Common myeloid progenitor, CD34-positive (primary cell): ENCODE measurements around the gene ZNF423.

Experiments used
- CTCF ChIA-PET: fragments of 350-600 bp; sonication (Branson Sonifier 250); formaldehyde crosslinking; loops from one replicate; lab custom pipeline; 2021; ENCODE audit warnings: antibody characterized with exemption; lab: Charles Lee
- POLR2A ChIA-PET: fragments of 350-600 bp; sonication (Branson Sonifier 250); formaldehyde crosslinking; loops from one replicate; lab custom pipeline; 2021; ENCODE audit warnings: antibody characterized with exemption; lab: Charles Lee
- DNase-seq, 3 donors: peaks; one replicate each; pipeline versions ENCODE4 v3.0.0 to v3.0.0-alpha.2; 2013
- H3K27ac ChIP-seq, 2 experiments: 1 replicate in 1 of 2; 2 replicates in 1 of 2; pipeline ENCODE4 v1.7.0; 2013; ENCODE audit warnings: inconsistent platforms in 2 of 2, low read length in 2 of 2, mild to moderate bottlenecking in 2 of 2, low read depth in 1 of 2, moderate library complexity in 1 of 2; ENCODE audit not compliant: severe bottlenecking in 2 of 2, insufficient read depth in 1 of 2, poor library complexity in 1 of 2
- H3K27me3 ChIP-seq, 5 experiments: replicated peaks in 2 of 5; 1 replicate in 3 of 5; 2 replicates in 2 of 5; pipeline versions ENCODE4 v1.6.1 to v1.7.0; 2013; ENCODE audit warnings: low read length in 4 of 5, mild to moderate bottlenecking in 2 of 5, moderate library complexity in 2 of 5, inconsistent platforms in 1 of 5; ENCODE audit not compliant: insufficient read depth in 5 of 5, control insufficient read depth in 4 of 5
- H3K36me3 ChIP-seq, 4 experiments: 1 replicate in 2 of 4; 2 replicates in 2 of 4; pipeline versions ENCODE4 v1.6.1 to v1.7.0; 2013; ENCODE audit warnings: low read length in 3 of 4, control low read depth in 1 of 4, mild to moderate bottlenecking in 1 of 4; ENCODE audit not compliant: control insufficient read depth in 4 of 4, insufficient read depth in 4 of 4
- H3K4me1 ChIP-seq, 4 experiments: 1 replicate in 3 of 4; 2 replicates in 1 of 4; pipeline versions ENCODE4 v1.6.1 to v1.7.1; 2013; ENCODE audit warnings: low read length in 3 of 4, mild to moderate bottlenecking in 3 of 4, control low read depth in 1 of 4, inconsistent platforms in 1 of 4, moderate library complexity in 1 of 4; ENCODE audit not compliant: control insufficient read depth in 4 of 4, insufficient read depth in 4 of 4; ENCODE audit errors: control extremely low read depth in 1 of 4
- H3K4me3 ChIP-seq, 7 experiments: 1 replicate in 4 of 7; 2 replicates in 3 of 7; pipeline versions ENCODE4 v1.5.1 to v1.7.0; 2013; ENCODE audit warnings: mild to moderate bottlenecking in 7 of 7, low read length in 6 of 7, moderate library complexity in 6 of 7, inconsistent platforms in 2 of 7, low read depth in 2 of 7, control low read depth in 1 of 7; ENCODE audit not compliant: insufficient read depth in 4 of 7, control insufficient read depth in 1 of 7; ENCODE audit errors: extremely low read depth in 1 of 7
- H3K9me3 ChIP-seq, 5 experiments: 1 replicate in 4 of 5; 2 replicates in 1 of 5; pipeline versions ENCODE4 v1.6.1 to v1.7.1; 2013; ENCODE audit warnings: low read length in 4 of 5, mild to moderate bottlenecking in 2 of 5, inconsistent platforms in 1 of 5, low read depth in 1 of 5, moderate library complexity in 1 of 5; ENCODE audit not compliant: control insufficient read depth in 4 of 5, insufficient read depth in 2 of 5; ENCODE audit errors: control extremely low read depth in 1 of 5
- WGBS: methylation state at CpG from one replicate; pipeline ENCODE4 v1.1.5; 2013; ENCODE audit not compliant: insufficient coverage; 5-methylcytosine and 5-hydroxymethylcytosine counted together

The ZNF423 gene

GRCh38 chr16:49701065-49701685 lies 154.7 kb downstream of the ZNF423 start:
- no peaks in the 10 kb centered on the region for H3K36me3 ChIP-seq
- POLR2A ChIA-PET = no interaction called here
- peaks cover 0 to 33% (median 7%) of the 10 kb centered on the region in 4 experiments for H3K4me1 ChIP-seq
- no peaks in the 10 kb centered on the region for H3K9me3 ChIP-seq
- no peak overlapping the region for H3K27ac ChIP-seq
- no peak for DNase-seq
- H3K4me3 ChIP-seq = no peak overlapping the region
- CTCF ChIA-PET = interaction anchor here (1.0 kb wide), 2 partner anchors 10 to 183 kb away, joined by 3 read pairs; no protein-coding TSS in a partner anchor
- H3K27me3 ChIP-seq = peaks cover 0 to 2% (median 0%) of the 10 kb centered on the region in 5 experiments
- 80% methylated on average over 7 of the region's 18 CpGs for WGBS

GRCh38 chr16:49700251-49701064 lies 155.5 kb downstream of the ZNF423 start:
- Histone ChIP-seq H3K9me3 (no peaks in the 10 kb centered on the region), H3K4me3 (no peak overlapping the region), H3K27ac (no peak overlapping the region), H3K4me1 (peaks cover 0 to 33% (median 7%) of the 10 kb centered on the region in 4 experiments), H3K27me3 (peaks cover 0 to 2% (median 0%) of the 10 kb centered on the region in 5 experiments), H3K36me3 (no peaks in the 10 kb centered on the region)
- POLR2A ChIA-PET = interaction anchor here (0.6 kb wide), 1 partner anchor 1331 kb away, joined by 3 read pairs; no protein-coding TSS in a partner anchor
- WGBS = 82% methylated on average over 8 of the region's 10 CpGs
- CTCF ChIA-PET = interaction anchor here (1.0 to 1.5 kb wide), 2 partner anchors 158 to 184 kb away, joined by 3 read pairs; no protein-coding TSS in a partner anchor
- no peak for DNase-seq

- Histone ChIP-seq H3K9me3 (no peaks in the 10 kb centered on the region), H3K27ac (no peak overlapping the region), H3K4me3 (no peak overlapping the region), H3K36me3 (no peaks in the 10 kb centered on the region), H3K4me1 (peaks cover 0 to 33% (median 7%) of the 10 kb centered on the region in 4 experiments), H3K27me3 (peaks cover 0 to 2% (median 0%) of the 10 kb centered on the region in 5 experiments)
- ChIA-PET POLR2A (interaction anchor here (0.6 kb wide), 1 partner anchor 1330 kb away, joined by 3 read pairs; no protein-coding TSS in a partner anchor), CTCF (interaction anchor here (1.5 kb wide), 1 partner anchor 159 kb away, joined by 3 read pairs; no protein-coding TSS in a partner anchor)
- no peak for DNase-seq
- WGBS = 100% methylated on average over 3 of the region's 3 CpGs
Measured at GRCh38 chr16:49699841-49700175, 156.1 kb downstream of the ZNF423 start.

- peak overlapping the region in 1 of 7 experiments; percentile 17 for H3K4me3 ChIP-seq
- no peak overlapping the region for H3K27ac ChIP-seq
- H3K27me3 ChIP-seq = peaks cover 0 to 2% (median 0%) of the 10 kb centered on the region in 5 experiments
- no peaks in the 10 kb centered on the region for H3K9me3 ChIP-seq
- ChIA-PET POLR2A (interaction anchor here (0.6 kb wide), 1 partner anchor 1329 kb away, joined by 3 read pairs; no protein-coding TSS in a partner anchor), CTCF (interaction anchor here (0.9 to 1.5 kb wide), 2 partner anchors 46 to 160 kb away, joined by 3 read pairs; no protein-coding TSS in a partner anchor)
- no peak for DNase-seq
- no peaks in the 10 kb centered on the region for H3K36me3 ChIP-seq
- WGBS = 94% methylated on average over 4 of the region's 18 CpGs
- H3K4me1 ChIP-seq = peaks cover 0 to 33% (median 7%) of the 10 kb centered on the region in 4 experiments
Measured at GRCh38 chr16:49698931-49699840, 156.7 kb downstream of the ZNF423 start.

GRCh38 chr16:49698453-49698815 lies 157.5 kb downstream of the ZNF423 start:
- POLR2A ChIA-PET = no interaction called here
- peaks cover 0 to 2% (median 0%) of the 10 kb centered on the region in 5 experiments for H3K27me3 ChIP-seq
- H3K36me3 ChIP-seq = no peaks in the 10 kb centered on the region
- peak overlapping the region in 3 of 7 experiments; percentile 17 to 45 (median 26) for H3K4me3 ChIP-seq
- H3K9me3 ChIP-seq = no peaks in the 10 kb centered on the region
- H3K27ac ChIP-seq = no peak overlapping the region
- H3K4me1 ChIP-seq = peaks cover 0 to 33% (median 7%) of the 10 kb centered on the region in 4 experiments
- 45% methylated on average over 18 of the region's 26 CpGs for whole genome bisulfite sequencing
- CTCF ChIA-PET = interaction anchor here (0.9 kb wide), 1 partner anchor 47 kb away, joined by 3 read pairs; no protein-coding TSS in a partner anchor
- DNase-seq = peak; percentile 88 to 94 (median 91)

GRCh38 chr16:49697631-49698452 lies 158.1 kb downstream of the ZNF423 start:
- CTCF ChIA-PET = no interaction called here
- Histone ChIP-seq H3K27ac (no peak overlapping the region), H3K9me3 (no peaks in the 10 kb centered on the region), H3K4me3 (peak overlapping the region in 3 of 7 experiments; percentile 17 to 45 (median 26)), H3K36me3 (no peaks in the 10 kb centered on the region), H3K4me1 (peaks cover 0 to 33% (median 7%) of the 10 kb centered on the region in 4 experiments), H3K27me3 (peaks cover 0 to 2% (median 0%) of the 10 kb centered on the region in 5 experiments)
- 81% methylated on average over 22 of the region's 28 CpGs for WGBS
- POLR2A ChIA-PET = interaction anchor here (0.6 kb wide), 1 partner anchor 41 kb away, joined by 4 read pairs; no protein-coding TSS in a partner anchor
- DNase-seq = no peak
